Small intestine (tissue), 7 donors: ENCODE measurements around the gene CTBP2. TPM values are rescaled to one million over a fixed set of nuclear protein-coding genes. Genes with fewer than 3 reads are reported as not detected.
A peak's percentile ranks its signal among the peaks of the same experiment; 100 is the strongest.

Source experiments
- DNase-seq, 2 donors: peaks; one replicate each; pipeline versions ENCODE4 v3.0.0 to v3.0.0-alpha.2; 2013
- FAIRE-seq: peaks from 2 replicates; lab custom pipeline; 2012; peaks lifted over from hg19 to GRCh38; lab: Jason Lieb, UNC
- H3K27ac ChIP-seq, 3 donors: one replicate each; pipeline ENCODE4 v1.5.1; 2013; ENCODE audit warnings: low read length in 2 of 3, mild to moderate bottlenecking in 2 of 3, control low read depth in 1 of 3, inconsistent platforms in 1 of 3, low read depth in 1 of 3, moderate library complexity in 1 of 3
- H3K27me3 ChIP-seq, 3 donors: one replicate each; pipeline ENCODE4 v1.6.1; 2013; ENCODE audit warnings: low read length in 3 of 3, inconsistent platforms in 1 of 3; ENCODE audit not compliant: control insufficient read depth in 3 of 3, insufficient read depth in 3 of 3
- H3K36me3 ChIP-seq, 3 donors: one replicate each; pipeline ENCODE4 v1.6.1; 2013; ENCODE audit warnings: low read length in 3 of 3, inconsistent platforms in 1 of 3, low read depth in 1 of 3, mild to moderate bottlenecking in 1 of 3, moderate library complexity in 1 of 3; ENCODE audit not compliant: control insufficient read depth in 3 of 3, insufficient read depth in 2 of 3
- H3K4me1 ChIP-seq, 3 donors: one replicate each; pipeline ENCODE4 v1.6.1; 2013; ENCODE audit warnings: low read length in 2 of 3, inconsistent platforms in 1 of 3, low read depth in 1 of 3, mild to moderate bottlenecking in 1 of 3, moderate library complexity in 1 of 3; ENCODE audit not compliant: control insufficient read depth in 3 of 3, insufficient read depth in 2 of 3
- H3K4me3 ChIP-seq, 3 donors: one replicate each; pipeline ENCODE4 v1.5.1; 2013; ENCODE audit warnings: low read length in 3 of 3, control low read depth in 1 of 3, inconsistent platforms in 1 of 3, low read depth in 1 of 3, mild to moderate bottlenecking in 1 of 3, moderate library complexity in 1 of 3
- H3K9me3 ChIP-seq, 2 donors: one replicate each; pipeline ENCODE4 v1.6.1; 2013; ENCODE audit warnings: low read depth in 1 of 2, low read length in 1 of 2; ENCODE audit not compliant: control insufficient read depth in 2 of 2, insufficient read depth in 1 of 2
- WGBS, 3 donors: extraction: QIAGEN DNeasy Blood & Tissue Kit; methylation state at CpG; one replicate each; pipeline ENCODE4 v1.1.7; 2013; 5-methylcytosine and 5-hydroxymethylcytosine counted together
- polyA plus RNA-seq, 4 donors: library from polyadenylated mRNA; stranded (reverse) in 3 of 4; unstranded in 1 of 4; fragments of 200-250 nt in 3 of 4; fragments of 120-200 nt in 1 of 4; gene quantifications; one replicate each; pipeline versions ENCODE4 v1.2.1 to v1.2.3, GENCODE V29; 2013
- donor health status: healthy with polysubstance abuse.
- donor health status: control.
- donor health status: control.
- donor health status: Bipolar disorder and iron deficiency.
- donor health status: healthy.

CTBP2 gene
- polyA plus RNA-seq, 4 donors, result 38.1 to 56.8 (median 49.1) TPM

DNA sequence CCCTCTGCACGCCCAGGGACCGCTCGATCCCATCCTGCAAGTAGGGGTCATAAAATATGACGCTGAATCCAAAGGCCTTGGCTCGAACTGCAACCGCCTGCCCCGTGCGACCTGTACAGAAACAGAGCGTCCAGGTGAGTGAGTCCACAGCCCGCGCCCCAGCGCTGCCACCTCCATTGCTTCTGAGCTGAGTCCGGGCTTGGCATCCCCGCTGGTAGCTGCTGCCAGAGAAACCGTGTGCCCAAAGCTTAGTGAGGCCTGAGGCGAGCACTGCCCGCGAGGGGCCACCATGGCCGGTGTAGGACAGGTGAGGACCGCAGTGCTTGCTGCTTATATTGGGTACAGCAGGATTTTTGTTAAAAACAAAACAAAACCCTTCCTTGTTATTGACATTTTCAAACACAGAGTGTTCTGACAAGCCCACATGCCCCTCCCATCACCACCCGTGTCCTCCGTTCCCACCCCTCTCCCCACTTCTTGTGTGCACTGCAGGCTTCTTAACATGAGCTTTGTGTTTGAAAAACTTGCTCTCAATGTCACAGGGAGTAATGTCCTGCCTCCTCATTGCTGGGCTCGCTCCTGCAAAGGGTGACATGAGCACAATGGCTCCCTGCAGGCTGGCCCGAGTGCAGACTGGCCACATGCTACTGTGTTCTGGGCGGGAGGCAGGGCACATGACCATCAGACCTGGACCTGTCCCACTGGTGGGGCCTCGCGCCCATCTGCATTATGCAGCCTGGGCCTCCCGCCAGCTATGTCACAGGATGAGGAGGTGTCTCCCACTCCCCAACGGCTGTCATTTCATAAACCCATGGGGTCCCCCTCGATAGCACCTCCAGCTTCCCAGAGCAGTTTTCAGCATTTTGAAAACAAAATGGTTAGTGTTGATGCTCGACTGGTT, 165.5 kb downstream of the CTBP2 start:
- Histone ChIP-seq H3K4me3 (no peak overlapping the region), H3K27ac (no peak overlapping the region), H3K27me3 (no peaks in the 10 kb centered on the region), H3K9me3 (no peaks in the 10 kb centered on the region), H3K36me3 (peaks cover 12 to 96% (median 18%) of the 10 kb centered on the region in 3 donors), H3K4me1 (no peaks in the 10 kb centered on the region)
- FAIRE-seq, result no peak
- DNase-seq, result no peak
- 84 to 91% (median 88%) methylated on average over 31 of the region's 31 CpGs for WGBS, 3 donors

DNA sequence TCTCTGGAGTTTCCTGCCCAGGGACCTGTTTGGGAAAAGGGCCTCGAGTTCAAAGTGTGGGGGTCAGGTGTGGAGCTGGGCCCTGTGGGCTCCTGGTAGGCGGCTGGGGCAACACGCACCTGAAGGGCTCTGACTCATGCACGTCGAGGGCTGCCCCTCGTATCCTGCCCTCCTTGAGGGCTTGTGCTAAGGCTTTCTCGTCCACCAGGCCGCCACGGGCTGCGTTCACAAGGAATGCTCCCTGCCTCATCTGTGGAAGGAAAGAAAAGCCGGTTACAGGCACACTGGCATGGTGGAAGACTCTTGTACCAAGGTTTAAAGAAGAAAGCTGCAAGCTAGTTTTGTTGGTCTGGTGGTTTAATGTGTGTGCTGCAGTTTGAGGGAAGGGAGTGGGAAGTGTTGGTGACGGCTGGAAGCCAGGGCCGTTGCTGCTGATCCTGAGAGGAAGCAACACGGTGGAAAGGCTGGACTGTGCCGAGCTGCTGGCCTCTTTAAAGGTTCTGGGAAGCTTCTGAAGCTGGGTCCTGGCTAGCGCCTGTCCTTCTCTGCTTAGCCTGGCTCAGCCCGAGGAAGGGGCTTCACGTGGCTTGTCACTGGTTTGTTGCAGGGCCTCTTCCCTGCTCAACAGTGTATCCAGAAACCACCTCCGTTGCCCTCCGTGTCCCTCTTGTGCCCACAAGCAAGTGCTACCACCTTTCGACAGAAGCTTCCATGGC, 166.5 kb downstream of the CTBP2 start:
- DNase-seq (no peak), FAIRE-seq (no peak)
- 86 to 90% (median 88%) methylated on average over 21 of the region's 21 CpGs for WGBS, 3 donors
- no peaks in the 10 kb centered on the region for H3K4me1 ChIP-seq
- H3K4me3 ChIP-seq, result no peak overlapping the region
- H3K9me3 ChIP-seq, result no peaks in the 10 kb centered on the region
- H3K27ac ChIP-seq, result no peak overlapping the region
- H3K27me3 ChIP-seq, result no peaks in the 10 kb centered on the region
- peaks cover 11 to 92% (median 18%) of the 10 kb centered on the region in 3 donors for H3K36me3 ChIP-seq

DNA sequence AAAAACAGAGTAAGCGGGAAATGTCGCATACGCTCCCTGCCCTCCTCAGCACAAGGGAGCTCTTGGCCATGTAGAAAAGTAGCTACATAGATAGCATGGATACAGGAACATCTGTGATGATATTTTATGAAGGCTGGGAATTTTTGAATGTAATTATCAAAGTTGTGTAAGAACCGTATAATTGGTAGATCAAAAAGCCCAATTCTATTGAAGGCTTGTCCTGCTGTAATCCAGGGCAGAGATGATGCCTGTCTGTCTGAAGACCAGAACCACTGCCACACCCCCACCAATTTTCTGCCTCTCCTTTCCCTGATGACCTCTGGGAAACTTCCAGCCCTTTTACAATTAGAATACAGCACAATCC, 167.0 kb downstream of the CTBP2 start:
- Histone ChIP-seq H3K27me3 (no peaks in the 10 kb centered on the region), H3K27ac (no peak overlapping the region), H3K36me3 (peaks cover 11 to 86% (median 18%) of the 10 kb centered on the region in 3 donors), H3K4me1 (no peaks in the 10 kb centered on the region), H3K4me3 (no peak overlapping the region), H3K9me3 (no peaks in the 10 kb centered on the region)
- DNase-seq (no peak), FAIRE-seq (no peak)
- 93 to 99% (median 98%) methylated on average over 4 of the region's 4 CpGs for WGBS, 3 donors

DNA sequence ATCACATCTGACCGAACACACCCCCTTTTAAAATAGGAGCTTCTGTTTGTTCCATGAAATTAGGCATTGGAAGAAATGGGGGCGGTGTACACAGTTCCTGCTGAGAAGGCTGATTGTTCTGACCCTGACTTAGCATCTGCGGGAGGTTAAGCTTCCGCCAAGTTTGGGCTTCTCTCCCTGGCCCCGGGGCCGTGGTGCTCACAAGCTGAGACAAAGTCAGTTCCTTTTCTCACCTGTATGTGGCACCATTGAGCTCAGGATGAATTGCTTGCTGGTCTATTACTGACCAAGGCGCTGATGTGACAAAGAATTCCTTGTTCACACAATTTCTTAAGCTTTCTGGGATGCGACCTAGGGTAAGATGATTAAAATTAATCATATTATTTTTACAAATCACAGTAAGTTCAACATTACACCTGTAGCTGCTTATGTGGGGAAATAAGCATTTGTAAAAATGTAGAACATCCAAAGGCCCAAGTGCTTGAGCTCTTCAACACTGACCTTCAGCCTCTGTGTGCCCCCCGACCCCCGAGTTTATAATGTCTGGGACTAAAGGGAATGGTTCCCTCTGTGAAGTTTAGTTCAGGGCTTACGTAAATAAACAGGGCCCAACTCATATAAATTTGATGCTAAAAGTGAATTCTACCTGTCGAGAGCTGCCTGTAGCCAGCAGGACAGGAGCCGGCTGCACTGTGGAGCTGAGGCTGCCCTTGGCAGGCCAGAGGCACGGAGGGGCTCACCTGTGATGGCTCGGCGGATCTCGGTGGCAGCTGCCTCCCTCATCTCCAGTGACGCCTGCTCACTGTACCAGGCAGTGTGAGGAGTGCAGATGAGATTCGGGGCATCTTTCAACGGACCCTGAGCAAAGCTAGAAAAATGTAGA, 167.7 kb downstream of the CTBP2 start:
- no peaks in the 10 kb centered on the region for H3K27me3 ChIP-seq
- no peaks in the 10 kb centered on the region for H3K4me1 ChIP-seq
- no peak overlapping the region for H3K27ac ChIP-seq
- no peak overlapping the region for H3K4me3 ChIP-seq
- peaks cover 11 to 80% (median 15%) of the 10 kb centered on the region in 3 donors for H3K36me3 ChIP-seq
- DNase-seq (peak; percentile 53 to 58), FAIRE-seq (no peak)
- H3K9me3 ChIP-seq, result no peaks in the 10 kb centered on the region
- 73 to 76% (median 76%) methylated on average over 20 of the region's 20 CpGs for WGBS, 3 donors

DNA sequence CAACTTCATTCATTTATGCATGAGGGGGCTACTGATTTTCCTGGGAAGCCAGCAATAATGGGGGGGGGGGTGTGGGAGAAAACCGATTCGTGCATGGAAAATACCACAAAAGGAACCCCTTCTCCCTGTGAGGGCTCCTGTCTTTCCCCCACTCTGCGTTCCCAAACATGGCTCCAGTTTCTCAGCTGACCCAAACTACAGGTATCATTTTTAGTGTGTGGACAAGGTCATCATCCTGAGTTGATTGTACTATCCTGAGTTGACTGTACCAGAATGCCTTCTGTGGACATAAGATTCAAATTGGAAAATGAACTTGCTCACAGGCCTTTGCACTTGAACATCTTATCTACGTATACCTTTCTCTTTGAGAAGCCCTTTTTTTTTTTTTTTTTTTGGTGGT, 168.5 kb downstream of the CTBP2 start:
- H3K36me3 ChIP-seq, result peaks cover 7 to 71% (median 17%) of the 10 kb centered on the region in 3 donors
- H3K27ac ChIP-seq, result no peak overlapping the region
- no peaks in the 10 kb centered on the region for H3K27me3 ChIP-seq
- 84 to 97% (median 93%) methylated on average over 4 of the region's 4 CpGs for WGBS, 3 donors
- no peaks in the 10 kb centered on the region for H3K4me1 ChIP-seq
- H3K9me3 ChIP-seq, result no peaks in the 10 kb centered on the region
- FAIRE-seq (no peak), DNase-seq (no peak)
- no peak overlapping the region for H3K4me3 ChIP-seq

DNA sequence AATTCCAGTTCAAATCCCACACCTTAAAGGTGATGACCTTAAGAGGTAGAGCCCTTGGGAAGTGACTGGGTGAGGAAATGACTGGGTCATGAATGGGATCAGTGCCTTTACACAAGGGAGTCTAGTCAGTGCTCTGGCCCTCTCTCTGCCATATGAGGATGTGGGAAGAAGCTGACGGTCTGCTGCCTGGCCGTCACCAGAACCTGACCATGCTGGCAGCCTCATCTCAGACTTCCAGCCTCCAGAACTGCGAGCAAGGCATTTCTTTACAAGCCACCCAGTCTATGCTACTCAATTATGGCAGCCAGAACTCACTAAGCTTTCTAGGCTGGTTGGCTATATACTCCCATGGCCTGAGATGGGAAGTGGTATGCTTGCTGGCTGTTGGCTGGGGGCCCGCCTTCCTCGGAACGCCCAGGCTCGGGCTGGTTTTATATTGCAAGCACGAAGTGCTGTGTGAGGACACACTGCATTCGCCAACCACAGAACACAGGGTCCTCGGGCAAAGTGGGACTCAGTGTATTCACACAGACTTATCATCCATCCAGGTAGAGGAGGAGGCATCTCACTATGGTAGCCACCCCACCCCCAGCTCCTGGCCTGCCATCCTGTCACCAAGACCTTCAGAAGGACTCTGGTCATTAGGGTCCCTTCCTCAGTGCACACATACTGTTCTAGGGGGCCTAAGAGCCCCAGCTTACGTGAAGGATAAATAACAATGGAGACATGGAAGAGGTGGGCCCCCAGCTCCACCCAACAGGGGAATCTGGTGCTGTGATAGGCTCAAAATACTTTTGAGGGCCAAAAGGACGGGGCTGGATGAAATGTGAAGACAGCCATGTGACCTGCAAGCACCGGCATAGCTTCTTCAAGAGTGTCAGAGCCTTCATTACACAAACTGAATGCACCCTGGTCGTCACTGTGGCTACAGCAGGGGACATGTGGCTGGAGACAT, 169.4 kb downstream of the CTBP2 start:
- WGBS, 3 donors, result 83 to 84% (median 84%) methylated on average over 14 of the region's 14 CpGs
- Histone ChIP-seq H3K4me1 (no peaks in the 10 kb centered on the region), H3K4me3 (no peak overlapping the region), H3K27ac (no peak overlapping the region), H3K9me3 (no peaks in the 10 kb centered on the region), H3K36me3 (peaks cover 7 to 62% (median 16%) of the 10 kb centered on the region in 3 donors), H3K27me3 (no peaks in the 10 kb centered on the region)
- FAIRE-seq (no peak), DNase-seq (no peak)

DNA sequence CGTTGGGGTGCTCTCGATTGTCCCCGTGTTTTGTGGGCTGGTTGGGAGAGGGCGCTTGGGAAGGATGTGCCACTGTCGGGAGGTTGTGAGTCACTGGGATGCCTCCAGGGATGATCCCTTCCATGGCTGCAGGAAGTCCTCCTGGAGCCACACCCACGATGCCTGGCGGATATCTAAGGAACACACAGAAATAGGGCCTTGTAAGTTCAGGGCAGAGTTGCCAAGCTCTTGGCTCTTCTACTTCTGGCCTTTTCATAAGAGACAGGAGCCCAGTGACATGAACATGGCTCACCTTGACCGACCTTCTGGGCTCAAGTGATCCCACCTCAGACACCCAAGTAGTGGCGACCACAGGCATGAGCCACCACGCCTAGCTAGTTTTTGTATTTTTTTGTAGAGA, 170.8 kb downstream of the CTBP2 start:
- WGBS, 3 donors, result 77 to 85% (median 83%) methylated on average over 10 of the region's 10 CpGs
- H3K27ac ChIP-seq, result no peak overlapping the region
- DNase-seq (no peak), FAIRE-seq (no peak)
- H3K4me1 ChIP-seq, result no peaks in the 10 kb centered on the region
- no peaks in the 10 kb centered on the region for H3K9me3 ChIP-seq
- no peak overlapping the region for H3K4me3 ChIP-seq
- peaks cover 12 to 55% (median 16%) of the 10 kb centered on the region in 3 donors for H3K36me3 ChIP-seq
- H3K27me3 ChIP-seq, result no peaks in the 10 kb centered on the region
